ENCODE measurements around the gene ALKBH5.
A peak's percentile ranks its signal among the peaks of the same experiment; 100 is the strongest.

Gene ALKBH5

GRCh38 chr17:18156976-18157280 lies 26.7 kb upstream of the ALKBH5 start:
- Histone ChIP-seq H3K36me3 (ENCODE audit: control insufficient read depth in 5 of 5, insufficient read depth in 5 of 5, low read length in 5 of 5) (no peaks in the 10 kb centered on the region), H3K27me3 (ENCODE audit: control insufficient read depth in 5 of 5, insufficient read depth in 4 of 5, low read length in 5 of 5) (peaks cover 0 to 2% (median 0%) of the 10 kb centered on the region in 5 donors), H3K4me1 (ENCODE audit: control insufficient read depth in 5 of 5, insufficient read depth in 5 of 5, low read length in 5 of 5) (peaks cover 0 to 23% (median 17%) of the 10 kb centered on the region in 5 donors), H3K27ac (ENCODE audit: low read depth, low read length) (no peak overlapping the region), H3K4me3 (ENCODE audit: low read depth in 1 of 5, low read length in 5 of 5) (no peak overlapping the region), H3K9me3 (ENCODE audit: control insufficient read depth in 5 of 5, low read length in 5 of 5) (no peaks in the 10 kb centered on the region), H3K9ac (ENCODE audit: low read length in 5 of 5) (no peak overlapping the region)

GRCh38 chr17:18157354-18157985 lies 26.2 kb upstream of the ALKBH5 start:
- H3K27ac ChIP-seq (ENCODE audit: low read depth, low read length): no peak overlapping the region
- H3K4me1 ChIP-seq (ENCODE audit: control insufficient read depth in 5 of 5, insufficient read depth in 5 of 5, low read length in 5 of 5): peaks cover 0 to 23% (median 17%) of the 10 kb centered on the region in 5 donors
- peaks cover 0 to 2% (median 0%) of the 10 kb centered on the region in 5 donors for H3K27me3 ChIP-seq (ENCODE audit: control insufficient read depth in 5 of 5, insufficient read depth in 4 of 5, low read length in 5 of 5)
- H3K9ac ChIP-seq (ENCODE audit: low read length in 5 of 5): no peak overlapping the region
- no peaks in the 10 kb centered on the region for H3K9me3 ChIP-seq (ENCODE audit: control insufficient read depth in 5 of 5, low read length in 5 of 5)
- H3K4me3 ChIP-seq (ENCODE audit: low read depth in 1 of 5, low read length in 5 of 5): no peak overlapping the region
- no peaks in the 10 kb centered on the region for H3K36me3 ChIP-seq (ENCODE audit: control insufficient read depth in 5 of 5, insufficient read depth in 5 of 5, low read length in 5 of 5)

GRCh38 chr17:18158022-18158600 lies 25.5 kb upstream of the ALKBH5 start:
- H3K9ac ChIP-seq (ENCODE audit: low read length in 5 of 5): peak overlapping the region in 3 of 5 donors; percentile 31 to 65 (median 49)
- H3K36me3 ChIP-seq (ENCODE audit: control insufficient read depth in 5 of 5, insufficient read depth in 5 of 5, low read length in 5 of 5): no peaks in the 10 kb centered on the region
- H3K4me1 ChIP-seq (ENCODE audit: control insufficient read depth in 5 of 5, insufficient read depth in 5 of 5, low read length in 5 of 5): peaks cover 0 to 21% (median 17%) of the 10 kb centered on the region in 5 donors
- H3K27ac ChIP-seq (ENCODE audit: low read depth, low read length): no peak overlapping the region
- H3K4me3 ChIP-seq (ENCODE audit: low read depth in 1 of 5, low read length in 5 of 5): peak overlapping the region; percentile 58 to 67 (median 61)
- H3K27me3 ChIP-seq (ENCODE audit: control insufficient read depth in 5 of 5, insufficient read depth in 4 of 5, low read length in 5 of 5): peaks cover 0 to 2% (median 0%) of the 10 kb centered on the region in 5 donors
- no peaks in the 10 kb centered on the region for H3K9me3 ChIP-seq (ENCODE audit: control insufficient read depth in 5 of 5, low read length in 5 of 5)

GRCh38 chr17:18159551-18160120 lies 24.0 kb upstream of the ALKBH5 start:
- Histone ChIP-seq H3K9me3 (ENCODE audit: control insufficient read depth in 5 of 5, low read length in 5 of 5) (no peaks in the 10 kb centered on the region), H3K27ac (ENCODE audit: low read depth, low read length) (no peak overlapping the region), H3K27me3 (ENCODE audit: control insufficient read depth in 5 of 5, insufficient read depth in 4 of 5, low read length in 5 of 5) (peaks cover 0 to 2% (median 0%) of the 10 kb centered on the region in 5 donors), H3K9ac (ENCODE audit: low read length in 5 of 5) (no peak overlapping the region), H3K4me1 (ENCODE audit: control insufficient read depth in 5 of 5, insufficient read depth in 5 of 5, low read length in 5 of 5) (peaks cover 0 to 14% (median 11%) of the 10 kb centered on the region in 5 donors), H3K4me3 (ENCODE audit: low read depth in 1 of 5, low read length in 5 of 5) (no peak overlapping the region), H3K36me3 (ENCODE audit: control insufficient read depth in 5 of 5, insufficient read depth in 5 of 5, low read length in 5 of 5) (no peaks in the 10 kb centered on the region)

GRCh38 chr17:18160128-18160856 lies 23.3 kb upstream of the ALKBH5 start:
- Histone ChIP-seq H3K9me3 (ENCODE audit: control insufficient read depth in 5 of 5, low read length in 5 of 5) (no peaks in the 10 kb centered on the region), H3K27ac (ENCODE audit: low read depth, low read length) (no peak overlapping the region), H3K36me3 (ENCODE audit: control insufficient read depth in 5 of 5, insufficient read depth in 5 of 5, low read length in 5 of 5) (no peaks in the 10 kb centered on the region), H3K4me3 (ENCODE audit: low read depth in 1 of 5, low read length in 5 of 5) (no peak overlapping the region), H3K9ac (ENCODE audit: low read length in 5 of 5) (no peak overlapping the region), H3K4me1 (ENCODE audit: control insufficient read depth in 5 of 5, insufficient read depth in 5 of 5, low read length in 5 of 5) (peaks cover 0 to 14% (median 11%) of the 10 kb centered on the region in 5 donors), H3K27me3 (ENCODE audit: control insufficient read depth in 5 of 5, insufficient read depth in 4 of 5, low read length in 5 of 5) (peaks cover 0 to 2% (median 0%) of the 10 kb centered on the region in 5 donors)

- H3K9ac ChIP-seq (ENCODE audit: low read length in 5 of 5): no peak overlapping the region
- H3K4me3 ChIP-seq (ENCODE audit: low read depth in 1 of 5, low read length in 5 of 5): no peak overlapping the region
- H3K4me1 ChIP-seq (ENCODE audit: control insufficient read depth in 5 of 5, insufficient read depth in 5 of 5, low read length in 5 of 5): peaks cover 0 to 14% (median 11%) of the 10 kb centered on the region in 5 donors
- no peaks in the 10 kb centered on the region for H3K36me3 ChIP-seq (ENCODE audit: control insufficient read depth in 5 of 5, insufficient read depth in 5 of 5, low read length in 5 of 5)
- H3K27me3 ChIP-seq (ENCODE audit: control insufficient read depth in 5 of 5, insufficient read depth in 4 of 5, low read length in 5 of 5): peaks cover 0 to 2% (median 0%) of the 10 kb centered on the region in 5 donors
- no peak overlapping the region for H3K27ac ChIP-seq (ENCODE audit: low read depth, low read length)
- H3K9me3 ChIP-seq (ENCODE audit: control insufficient read depth in 5 of 5, low read length in 5 of 5): no peaks in the 10 kb centered on the region
Observed at GRCh38 chr17:18161207-18162145, 22.2 kb upstream of the ALKBH5 start.

GRCh38 chr17:18163547-18163946 lies 20.1 kb upstream of the ALKBH5 start:
- Histone ChIP-seq H3K36me3 (ENCODE audit: control insufficient read depth in 5 of 5, insufficient read depth in 5 of 5, low read length in 5 of 5) (no peaks in the 10 kb centered on the region), H3K9me3 (ENCODE audit: control insufficient read depth in 5 of 5, low read length in 5 of 5) (peaks cover 0 to 6% (median 6%) of the 10 kb centered on the region in 5 donors), H3K9ac (ENCODE audit: low read length in 5 of 5) (no peak overlapping the region), H3K4me3 (ENCODE audit: low read depth in 1 of 5, low read length in 5 of 5) (no peak overlapping the region), H3K4me1 (ENCODE audit: control insufficient read depth in 5 of 5, insufficient read depth in 5 of 5, low read length in 5 of 5) (peaks cover 0 to 7% (median 4%) of the 10 kb centered on the region in 5 donors), H3K27ac (ENCODE audit: low read depth, low read length) (no peak overlapping the region), H3K27me3 (ENCODE audit: control insufficient read depth in 5 of 5, insufficient read depth in 4 of 5, low read length in 5 of 5) (peaks cover 0 to 2% (median 0%) of the 10 kb centered on the region in 5 donors)

GRCh38 chr17:18166894-18167293 lies 16.7 kb upstream of the ALKBH5 start:
- Histone ChIP-seq H3K4me1 (ENCODE audit: control insufficient read depth in 5 of 5, insufficient read depth in 5 of 5, low read length in 5 of 5) (peaks cover 0 to 4% (median 0%) of the 10 kb centered on the region in 5 donors), H3K9ac (ENCODE audit: low read length in 5 of 5) (no peak overlapping the region), H3K4me3 (ENCODE audit: low read depth in 1 of 5, low read length in 5 of 5) (no peak overlapping the region), H3K27me3 (ENCODE audit: control insufficient read depth in 5 of 5, insufficient read depth in 4 of 5, low read length in 5 of 5) (no peaks in the 10 kb centered on the region), H3K36me3 (ENCODE audit: control insufficient read depth in 5 of 5, insufficient read depth in 5 of 5, low read length in 5 of 5) (no peaks in the 10 kb centered on the region), H3K27ac (ENCODE audit: low read depth, low read length) (no peak overlapping the region), H3K9me3 (ENCODE audit: control insufficient read depth in 5 of 5, low read length in 5 of 5) (peaks cover 0 to 6% (median 6%) of the 10 kb centered on the region in 5 donors)

GRCh38 chr17:18167421-18167820 lies 16.2 kb upstream of the ALKBH5 start:
- Histone ChIP-seq H3K9me3 (ENCODE audit: control insufficient read depth in 5 of 5, low read length in 5 of 5) (peaks cover 0 to 6% (median 6%) of the 10 kb centered on the region in 5 donors), H3K4me1 (ENCODE audit: control insufficient read depth in 5 of 5, insufficient read depth in 5 of 5, low read length in 5 of 5) (peaks cover 0 to 4% (median 0%) of the 10 kb centered on the region in 5 donors), H3K36me3 (ENCODE audit: control insufficient read depth in 5 of 5, insufficient read depth in 5 of 5, low read length in 5 of 5) (no peaks in the 10 kb centered on the region), H3K9ac (ENCODE audit: low read length in 5 of 5) (no peak overlapping the region), H3K27ac (ENCODE audit: low read depth, low read length) (no peak overlapping the region), H3K4me3 (ENCODE audit: low read depth in 1 of 5, low read length in 5 of 5) (no peak overlapping the region), H3K27me3 (ENCODE audit: control insufficient read depth in 5 of 5, insufficient read depth in 4 of 5, low read length in 5 of 5) (no peaks in the 10 kb centered on the region)

Data from subcutaneous abdominal adipose tissue (tissue), 5 donors.